Mammary microvascular endothelial cell (primary cell): ENCODE measurements around the gene C19orf38. TPM values are rescaled to one million over a fixed set of nuclear protein-coding genes. Genes with fewer than 3 reads are reported as not detected.

ENCODE experiments used
- total RNA-seq: library from RNA; depleted of rRNA; stranded (reverse); fragments of >200 nt; gene quantifications from 2 replicates; pipeline ENCODE4 v1.2.3, GENCODE V29; 2015

The C19orf38 gene, protein sequence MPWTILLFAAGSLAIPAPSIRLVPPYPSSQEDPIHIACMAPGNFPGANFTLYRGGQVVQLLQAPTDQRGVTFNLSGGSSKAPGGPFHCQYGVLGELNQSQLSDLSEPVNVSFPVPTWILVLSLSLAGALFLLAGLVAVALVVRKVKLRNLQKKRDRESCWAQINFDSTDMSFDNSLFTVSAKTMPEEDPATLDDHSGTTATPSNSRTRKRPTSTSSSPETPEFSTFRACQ
- not detected in 2 replicates for total RNA-seq

GRCh38 chr19:10848230-10848856 lies at the start of gene C19orf38:
TSS of gene C19orf38 (plus strand) at chr19:10848415. CDS start at chr19:10848509, 94 bp downstream.

DNA sequence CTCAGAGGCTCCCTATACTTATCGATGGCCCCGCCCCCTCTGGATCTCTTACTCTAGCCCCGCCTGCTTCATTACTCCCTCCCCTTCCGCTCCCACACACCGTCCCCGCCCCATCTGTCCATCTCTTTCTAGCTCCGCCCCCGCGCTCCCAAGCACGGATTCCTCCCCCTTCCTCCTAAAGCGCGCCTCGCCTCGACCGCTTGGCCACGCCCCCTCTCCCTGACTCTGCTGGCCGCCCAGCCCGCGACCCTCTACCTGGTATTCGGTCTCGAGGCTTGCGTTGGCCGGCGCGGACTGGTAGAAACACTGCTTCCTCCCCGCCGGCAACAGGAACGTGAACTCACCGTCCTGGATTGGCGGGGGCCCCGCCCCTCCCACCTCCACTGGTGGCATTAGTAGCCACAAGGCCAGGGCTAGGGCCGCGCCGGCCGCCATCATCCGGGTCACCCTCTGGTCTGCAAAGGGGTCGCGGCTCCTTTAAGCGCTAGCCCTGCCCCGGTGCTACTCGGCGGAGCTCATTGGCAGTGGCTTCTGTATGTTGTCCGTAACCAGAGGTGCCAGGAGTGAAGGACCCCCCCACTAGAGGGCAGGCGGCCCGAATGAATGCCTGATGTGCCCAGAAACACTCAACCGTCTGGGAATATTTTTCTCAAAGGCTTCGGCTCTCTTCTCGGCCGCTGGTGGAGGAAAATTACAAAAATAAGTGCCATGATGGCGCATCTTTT lies 12.3 kb upstream of the C19orf38 start, which contains the start of gene TMED1:
Gene TMED1, minus strand, starts transcription at position 459 of the 725 bp plus-strand sequence. Its CDS starts 21 bp downstream, at position 438.

DNA sequence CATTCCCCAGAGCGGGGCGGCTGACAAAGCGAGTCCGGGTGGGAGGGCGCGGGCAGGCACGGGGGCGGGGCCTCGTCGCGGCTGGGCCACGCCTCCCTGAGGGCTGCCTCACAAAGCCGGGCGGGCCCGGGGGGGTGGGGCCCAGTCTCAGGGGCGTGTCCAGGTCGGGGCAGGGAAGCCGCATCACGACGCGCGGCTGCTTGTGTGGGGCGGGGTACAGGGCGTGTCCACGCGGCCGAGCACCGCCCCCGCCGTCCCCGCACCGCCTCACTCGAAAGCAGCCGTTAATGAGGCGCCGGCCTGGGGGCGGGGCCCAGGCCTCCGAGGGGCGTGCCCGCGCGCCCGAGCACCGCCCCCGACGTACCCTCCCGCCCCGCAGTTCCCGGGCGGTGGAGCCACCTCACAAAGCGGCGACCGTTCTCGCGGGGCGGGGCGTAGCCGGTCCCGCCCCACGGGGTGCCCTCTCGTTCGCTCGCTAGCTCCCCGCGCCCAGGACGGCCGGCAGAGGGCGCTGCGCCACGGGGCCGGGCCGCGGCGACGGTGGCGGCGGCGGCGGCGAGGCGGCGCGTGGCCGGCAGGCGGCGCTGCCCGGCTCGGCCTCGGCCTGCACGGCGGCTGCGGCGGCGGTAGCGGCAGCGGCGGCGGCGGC lies 22.9 kb downstream of the C19orf38 start, which contains the start of gene CARM1:
Gene CARM1, plus strand, starts transcription at position 599 of the 649 bp plus-strand sequence. CDS start 150 bp downstream, outside the sequence.

Other genes with a start within 250 kb of the C19orf38 start
- gene SLC44A2, start 222.9 kb upstream of the C19orf38 start, total RNA-seq: 64.2 and 75.7 TPM in 2 replicates
- 127 and 147 TPM in 2 replicates for gene ILF3, start 194.1 kb upstream of the C19orf38 start, total RNA-seq
- gene QTRT1, start 147.0 kb upstream of the C19orf38 start, total RNA-seq: 30.8 and 34.3 TPM in 2 replicates
- 89.7 and 107 TPM in 2 replicates for gene DNM2, start 130.3 kb upstream of the C19orf38 start, total RNA-seq
- gene TMED1, start 12.2 kb upstream of the C19orf38 start, total RNA-seq: 52.4 and 64.0 TPM in 2 replicates
- 36.0 and 42.9 TPM in 2 replicates for gene CARM1, start 23.1 kb downstream of the C19orf38 start, total RNA-seq
- 52.8 and 58.6 TPM in 2 replicates for gene YIPF2, start 80.2 kb downstream of the C19orf38 start, total RNA-seq
- gene TIMM29, start 80.4 kb downstream of the C19orf38 start, total RNA-seq: 33.6 and 37.2 TPM in 2 replicates
- gene SMARCA4, start 112.6 kb downstream of the C19orf38 start, total RNA-seq: 90.7 and 102 TPM in 2 replicates
- 139 and 144 TPM in 2 replicates for gene LDLR, start 241.0 kb downstream of the C19orf38 start, total RNA-seq